B cell (primary cell): ENCODE results near the gene ARL6IP4. TPM values are rescaled to one million over a fixed set of nuclear protein-coding genes. Genes with fewer than 3 reads are reported as not detected.

Source experiments
- ATAC-seq: fragments of 200-7000 bp; cut with Tn5 transposase; one replicate; pipeline ENCODE4 v1.10.0; 2021; ENCODE audit warnings: low read depth, mild to moderate bottlenecking, moderate number of reproducible peaks, moderate library complexity
- CTCF ChIA-PET: fragments of 350-600 bp; sonication (Branson Sonifier 250); formaldehyde crosslinking; loops from one replicate; lab custom pipeline; 2021; ENCODE audit warnings: antibody characterized with exemption, inconsistent platforms; lab: Charles Lee
- POLR2A ChIA-PET: fragments of 350-600 bp; sonication (Branson Sonifier 250); formaldehyde crosslinking; loops from one replicate; lab custom pipeline; 2021; ENCODE audit warnings: antibody characterized with exemption; lab: Charles Lee
- DNase-seq: peaks from one replicate; pipeline ENCODE4 v3.0.0; 2013
- H2AFZ ChIP-seq: 2 replicates; pipeline ENCODE4 v1.6.1; 2012; ENCODE audit warnings: mild to moderate bottlenecking, low read depth, low read length; ENCODE audit not compliant: insufficient read depth, poor library complexity, severe bottlenecking
- H3K27ac ChIP-seq, 2 donors: 1 replicate in 1 of 2; 2 replicates in 1 of 2; pipeline ENCODE4 v1.5.1; 2012 to 2013; ENCODE audit warnings: low read length in 2 of 2, mild to moderate bottlenecking in 2 of 2, moderate library complexity in 1 of 2
- H3K27me3 ChIP-seq, 4 experiments: fragments of 200-600 bp in 1 of 4; sonication (generic) in 1 of 4; replicated peaks in 1 of 4; 1 replicate in 2 of 4; 2 replicates in 2 of 4; pipeline versions ENCODE4 v1.6.1 to v1.7.0; 2013 to 2016; ENCODE audit warnings: low read length in 3 of 4, mild to moderate bottlenecking in 2 of 4, mixed read lengths in 1 of 4, moderate library complexity in 1 of 4; ENCODE audit not compliant: insufficient read depth in 4 of 4, control insufficient read depth in 3 of 4; ENCODE audit errors: control extremely low read depth in 1 of 4
- H3K36me3 ChIP-seq, 2 experiments: replicated peaks in 1 of 2; 1 replicate in 1 of 2; 2 replicates in 1 of 2; pipeline versions ENCODE4 v1.6.1 to v1.7.1; 2013; ENCODE audit warnings: low read length in 1 of 2; ENCODE audit not compliant: insufficient read depth in 2 of 2, control insufficient read depth in 1 of 2; ENCODE audit errors: control extremely low read depth in 1 of 2, extremely low read depth in 1 of 2
- H3K4me1 ChIP-seq, 2 donors: fragments of 200-600 bp in 1 of 2; sonication (generic) in 1 of 2; 1 replicate in 1 of 2; 2 replicates in 1 of 2; pipeline versions ENCODE4 v1.5.1 to v1.6.1; 2013 to 2017; ENCODE audit warnings: low read length in 2 of 2; ENCODE audit not compliant: control insufficient read depth in 2 of 2, insufficient read depth in 2 of 2
- H3K4me2 ChIP-seq: replicated peaks from 2 replicates; pipeline ENCODE3; 2012; ENCODE audit warnings: mild to moderate bottlenecking, low read depth, low read length; ENCODE audit not compliant: poor library complexity, severe bottlenecking
- H3K4me3 ChIP-seq, 5 experiments: fragments of 200-600 bp in 1 of 5; sonication (generic) in 1 of 5; 1 replicate in 3 of 5; 2 replicates in 2 of 5; pipeline versions ENCODE4 v1.5.1 to v1.7.0; 2011 to 2016; ENCODE audit warnings: low read length in 4 of 5, mild to moderate bottlenecking in 4 of 5, low read depth in 2 of 5, control low read depth in 1 of 5, moderate library complexity in 1 of 5; ENCODE audit not compliant: insufficient read depth in 1 of 5; ENCODE audit errors: control extremely low read depth in 1 of 5, extremely low read depth in 1 of 5
- H3K79me2 ChIP-seq: fragments of 200-600 bp; sonication (generic); one replicate; pipeline ENCODE4 v1.6.0; 2016; ENCODE audit warnings: low read length; ENCODE audit not compliant: control insufficient read depth, insufficient read depth
- H3K9ac ChIP-seq: fragments of 200-600 bp; sonication (generic); 2 replicates; pipeline ENCODE4 v1.6.1; 2017; ENCODE audit warnings: mild to moderate bottlenecking, low read length, moderate library complexity
- H3K9me3 ChIP-seq, 3 donors: one replicate each; pipeline versions ENCODE4 v1.6.1 to v1.7.1; 2013; ENCODE audit warnings: low read length in 2 of 3; ENCODE audit not compliant: control insufficient read depth in 2 of 3, insufficient read depth in 1 of 3; ENCODE audit errors: control extremely low read depth in 1 of 3
- H4K20me1 ChIP-seq: 2 replicates; pipeline ENCODE4 v1.6.0; 2012; ENCODE audit warnings: mild to moderate bottlenecking, low read length; ENCODE audit not compliant: insufficient read depth, control insufficient read depth, poor library complexity, severe bottlenecking
- H3K27ac Mint-ChIP-seq: one replicate; pipeline ENCODE4 v1.8.0; 2021; ENCODE audit warnings: mixed read lengths
- H3K27me3 Mint-ChIP-seq: one replicate; pipeline ENCODE4 v1.8.0; 2021; ENCODE audit warnings: mixed read lengths
- H3K4me1 Mint-ChIP-seq: one replicate; pipeline ENCODE4 v1.8.0; 2021; ENCODE audit warnings: mixed read lengths
- H3K4me3 Mint-ChIP-seq: one replicate; pipeline ENCODE4 v1.8.0; 2021; ENCODE audit warnings: mixed read lengths
- H3K9me3 Mint-ChIP-seq: one replicate; pipeline ENCODE4 v1.8.0; 2022; ENCODE audit warnings: mixed read lengths; ENCODE audit not compliant: insufficient read depth
- EZH2 ChIP-seq: IDR thresholded peaks from 2 replicates; pipeline ENCODE4 v1.6.1; 2012; ENCODE audit warnings: borderline replicate concordance, low read depth, mild to moderate bottlenecking, moderate library complexity, low read length; ENCODE audit not compliant: insufficient read depth, poor library complexity, severe bottlenecking
- WGBS: methylation state at CpG from one replicate; pipeline ENCODE4 v1.1.5; 2013; ENCODE audit warnings: missing lambda C conversion rate; ENCODE audit not compliant: insufficient coverage; 5-methylcytosine and 5-hydroxymethylcytosine counted together
- intact Hi-C: fragments of 100-400 bp; cut with micrococcal nuclease; formaldehyde crosslinking; loops from one replicate; pipeline ENCODE4 v1.10.0; 2022
- polyA plus RNA-seq: library from polyadenylated mRNA; depleted of rRNA; stranded (reverse); fragments of >200 nt; gene quantifications from 2 replicates; pipeline ENCODE4 v1.2.3, GENCODE V29; 2012
- total RNA-seq, 2 donors: library from RNA; stranded (reverse); fragments of 120-200 nt in 1 of 2; gene quantifications; 1 replicate in 1 of 2; 2 replicates in 1 of 2; pipeline versions ENCODE4 v1.2.3 to v1.2.4, GENCODE V29; 2013 to 2022
- TF ChIP-seq, protein P1 (sequence below): fragments of 200-600 bp; IDR thresholded peaks from one replicate; pipeline ENCODE4 v1.8.0; 2022; ENCODE audit warnings: antibody characterized with exemption, mild to moderate bottlenecking

ARL6IP4 gene
- total and polyA plus RNA-seq, 2 donors (not counting 1 experiment from before 2014, with no cell fraction given) = 165 to 274 TPM

- ATAC-seq (no peak), DNase-seq (no peak)
- ChIA-PET CTCF (no interaction called here), POLR2A (no interaction called here)
- H3K4me2 ChIP-seq = no peak overlapping the region
- WGBS = 97% methylated on average over 24 of the region's 25 CpGs
- no peak overlapping the region for H3K27ac ChIP-seq
- H3K4me1 ChIP-seq = no peaks in the 10 kb centered on the region
- H3K27me3 ChIP-seq = no peaks in the 10 kb centered on the region
- peaks cover 0 to 8% of the 10 kb centered on the region in 2 experiments for H3K36me3 ChIP-seq
- no peaks in the 10 kb centered on the region for H3K79me2 ChIP-seq
- intact Hi-C loops = no loop called here
- H3K4me3 ChIP-seq = no peak overlapping the region
- no peak overlapping the region for H3K9ac ChIP-seq
- TF ChIP-seq EZH2 = no peak
- TF ChIP-seq, protein P1, sequence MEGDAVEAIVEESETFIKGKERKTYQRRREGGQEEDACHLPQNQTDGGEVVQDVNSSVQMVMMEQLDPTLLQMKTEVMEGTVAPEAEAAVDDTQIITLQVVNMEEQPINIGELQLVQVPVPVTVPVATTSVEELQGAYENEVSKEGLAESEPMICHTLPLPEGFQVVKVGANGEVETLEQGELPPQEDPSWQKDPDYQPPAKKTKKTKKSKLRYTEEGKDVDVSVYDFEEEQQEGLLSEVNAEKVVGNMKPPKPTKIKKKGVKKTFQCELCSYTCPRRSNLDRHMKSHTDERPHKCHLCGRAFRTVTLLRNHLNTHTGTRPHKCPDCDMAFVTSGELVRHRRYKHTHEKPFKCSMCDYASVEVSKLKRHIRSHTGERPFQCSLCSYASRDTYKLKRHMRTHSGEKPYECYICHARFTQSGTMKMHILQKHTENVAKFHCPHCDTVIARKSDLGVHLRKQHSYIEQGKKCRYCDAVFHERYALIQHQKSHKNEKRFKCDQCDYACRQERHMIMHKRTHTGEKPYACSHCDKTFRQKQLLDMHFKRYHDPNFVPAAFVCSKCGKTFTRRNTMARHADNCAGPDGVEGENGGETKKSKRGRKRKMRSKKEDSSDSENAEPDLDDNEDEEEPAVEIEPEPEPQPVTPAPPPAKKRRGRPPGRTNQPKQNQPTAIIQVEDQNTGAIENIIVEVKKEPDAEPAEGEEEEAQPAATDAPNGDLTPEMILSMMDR = no peak
- H3K27me3 Mint-ChIP-seq = no peaks in the 10 kb centered on the region
- H3K9me3 Mint-ChIP-seq = no peaks in the 10 kb centered on the region
- no peak overlapping the region for H3K27ac Mint-ChIP-seq
- no peak overlapping the region for H2AFZ ChIP-seq
- peaks cover 2% of the 10 kb centered on the region for H3K4me1 Mint-ChIP-seq
- H4K20me1 ChIP-seq = no peaks in the 10 kb centered on the region
- H3K4me3 Mint-ChIP-seq = no peak overlapping the region
- no peaks in the 10 kb centered on the region for H3K9me3 ChIP-seq
Measured at GRCh38 chr12:122997343-122998250, 17.1 kb downstream of the ARL6IP4 start.

- H2AFZ ChIP-seq = no peak overlapping the region
- ChIA-PET POLR2A (no interaction called here), CTCF (no interaction called here)
- H3K4me3 ChIP-seq = no peak overlapping the region
- no peak overlapping the region for H3K27ac Mint-ChIP-seq
- H4K20me1 ChIP-seq = no peaks in the 10 kb centered on the region
- H3K36me3 ChIP-seq = peaks cover 0 to 8% of the 10 kb centered on the region in 2 experiments
- DNase-seq (no peak), ATAC-seq (no peak)
- no peak for TF ChIP-seq EZH2
- TF ChIP-seq, protein P1 = no peak
- intact Hi-C loops = no loop called here
- no peak overlapping the region for H3K9ac ChIP-seq
- no peaks in the 10 kb centered on the region for H3K27me3 ChIP-seq
- no peak overlapping the region for H3K4me2 ChIP-seq
- no peak overlapping the region for H3K4me3 Mint-ChIP-seq
- H3K79me2 ChIP-seq = no peaks in the 10 kb centered on the region
- H3K27ac ChIP-seq = no peak overlapping the region
- no peaks in the 10 kb centered on the region for H3K9me3 ChIP-seq
- no peaks in the 10 kb centered on the region for H3K27me3 Mint-ChIP-seq
- H3K4me1 Mint-ChIP-seq = peaks cover 1% of the 10 kb centered on the region
- no peaks in the 10 kb centered on the region for H3K4me1 ChIP-seq
- 95% methylated on average over 4 of the region's 4 CpGs for WGBS
- no peaks in the 10 kb centered on the region for H3K9me3 Mint-ChIP-seq
Measured at GRCh38 chr12:122998316-122998715, 17.8 kb downstream of the ARL6IP4 start.
